H9 (cell line): Measurements from ENCODE around the gene CHD1. TPM values are rescaled to one million over a fixed set of nuclear protein-coding genes. Genes with fewer than 3 reads are reported as not detected.

Source experiments
- DNase-seq: peaks from one replicate; pipeline ENCODE4 v3.0.0-alpha.2; 2017
- H2AFZ ChIP-seq: one replicate; pipeline ENCODE4 v1.6.1; 2013; ENCODE audit warnings: mild to moderate bottlenecking, low read length, control low read depth, moderate library complexity
- H2AK5ac ChIP-seq: 2 replicates; pipeline ENCODE4 v1.6.1; 2013; ENCODE audit warnings: low read length, control low read depth, mixed read lengths; ENCODE audit not compliant: insufficient read length
- H2BK120ac ChIP-seq: one replicate; pipeline ENCODE4 v1.6.1; 2013; ENCODE audit warnings: low read depth, mild to moderate bottlenecking, low read length, control low read depth, inconsistent platforms; ENCODE audit not compliant: poor library complexity, severe bottlenecking
- H2BK12ac ChIP-seq: 2 replicates; pipeline ENCODE4 v1.6.1; 2013; ENCODE audit warnings: low read length, control low read depth, mixed read lengths, low read depth; ENCODE audit not compliant: insufficient read length
- H2BK15ac ChIP-seq: 2 replicates; pipeline ENCODE4 v1.6.1; 2013; ENCODE audit warnings: low read depth, low read length, control low read depth
- H2BK20ac ChIP-seq: one replicate; pipeline ENCODE4 v1.6.1; 2013; ENCODE audit warnings: low read depth, mild to moderate bottlenecking, low read length, control low read depth, inconsistent platforms; ENCODE audit not compliant: poor library complexity, severe bottlenecking
- H2BK5ac ChIP-seq: 2 replicates; pipeline ENCODE4 v1.6.1; 2013; ENCODE audit warnings: low read length, control low read depth, mixed read lengths; ENCODE audit not compliant: insufficient read length
- H3K14ac ChIP-seq: 2 replicates; pipeline ENCODE4 v1.6.1; 2013; ENCODE audit warnings: low read length, control low read depth; ENCODE audit not compliant: insufficient read depth
- H3K18ac ChIP-seq: 2 replicates; pipeline ENCODE4 v1.6.1; 2013; ENCODE audit warnings: low read depth, mild to moderate bottlenecking, mixed read lengths, low read length, control low read depth; ENCODE audit not compliant: insufficient read length
- H3K23ac ChIP-seq: 2 replicates; pipeline ENCODE4 v1.6.1; 2013; ENCODE audit warnings: low read length, control low read depth, mixed read lengths, low read depth; ENCODE audit not compliant: insufficient read length
- H3K23me2 ChIP-seq: 2 replicates; pipeline ENCODE4 v1.6.1; 2013; ENCODE audit warnings: low read depth, mild to moderate bottlenecking, mixed read lengths, low read length, control low read depth; ENCODE audit not compliant: insufficient read length, poor library complexity, severe bottlenecking
- H3K27ac ChIP-seq: 2 replicates; pipeline ENCODE4 v1.5.1; 2013; ENCODE audit warnings: low read length, control low read depth, mixed read lengths, low read depth; ENCODE audit not compliant: insufficient read length
- H3K27me3 ChIP-seq: 2 replicates; pipeline ENCODE4 v1.6.1; 2013; ENCODE audit warnings: low read length, control low read depth, inconsistent platforms; ENCODE audit not compliant: insufficient read depth
- H3K4ac ChIP-seq: 2 replicates; pipeline ENCODE4 v1.6.1; 2013; ENCODE audit warnings: low read depth, mild to moderate bottlenecking, control low read depth, inconsistent platforms, low read length, moderate library complexity
- H3K4me1 ChIP-seq: 2 replicates; pipeline ENCODE4 v1.6.1; 2013; ENCODE audit warnings: low read length, control low read depth, inconsistent platforms; ENCODE audit not compliant: insufficient read depth
- H3K4me2 ChIP-seq: 2 replicates; pipeline ENCODE4 v1.6.1; 2013; ENCODE audit warnings: low read length, control low read depth, mixed read lengths; ENCODE audit not compliant: insufficient read length, insufficient read depth
- H3K56ac ChIP-seq: 2 replicates; pipeline ENCODE4 v1.6.1; 2013; ENCODE audit warnings: low read depth, mild to moderate bottlenecking, mixed read lengths, low read length, control low read depth; ENCODE audit not compliant: insufficient read length
- H3K79me1 ChIP-seq: 2 replicates; pipeline ENCODE4 v1.6.1; 2013; ENCODE audit warnings: low read depth, mild to moderate bottlenecking, moderate library complexity, low read length, control low read depth, inconsistent platforms; ENCODE audit not compliant: insufficient read depth, poor library complexity, severe bottlenecking
- H3K79me2 ChIP-seq: 2 replicates; pipeline ENCODE4 v1.6.1; 2013; ENCODE audit warnings: low read length, control low read depth, inconsistent platforms; ENCODE audit not compliant: insufficient read depth
- H3K9ac ChIP-seq: 2 replicates; pipeline ENCODE4 v1.6.1; 2013; ENCODE audit warnings: low read length, control low read depth, mixed read lengths; ENCODE audit not compliant: insufficient read length; ENCODE audit errors: extremely low read depth
- H3K9me3 ChIP-seq: one replicate; pipeline ENCODE4 v1.6.1; 2013; ENCODE audit warnings: low read depth, low read length, inconsistent platforms; ENCODE audit not compliant: control insufficient read depth
- H3T11ph ChIP-seq: one replicate; pipeline ENCODE4 v1.6.1; 2013; ENCODE audit warnings: mild to moderate bottlenecking, low read length, control low read depth, inconsistent platforms
- H4K20me1 ChIP-seq: one replicate; pipeline ENCODE4 v1.6.1; 2013; ENCODE audit not compliant: control insufficient read depth, insufficient read length, insufficient read depth
- H4K5ac ChIP-seq: 2 replicates; pipeline ENCODE4 v1.6.1; 2013; ENCODE audit warnings: low read depth, mild to moderate bottlenecking, mixed read lengths, low read length, control low read depth; ENCODE audit not compliant: insufficient read length
- H4K8ac ChIP-seq: replicated peaks from 2 replicates; pipeline ENCODE4 v1.6.1; 2013; ENCODE audit warnings: low read length, control low read depth, mixed read lengths, low read depth; ENCODE audit not compliant: insufficient read length
- H4K91ac ChIP-seq: 2 replicates; pipeline ENCODE4 v1.6.1; 2013; ENCODE audit warnings: low read depth, mild to moderate bottlenecking, moderate library complexity, mixed read lengths, low read length, control low read depth; ENCODE audit not compliant: insufficient read length
- H3K27ac Mint-ChIP-seq, 3 experiments: 2 replicates in 2 of 3; 3 replicates in 1 of 3; pipeline ENCODE4 v1.8.0; 2020 to 2021; ENCODE audit warnings: mixed read lengths in 3 of 3, mild to moderate bottlenecking in 1 of 3, moderate library complexity in 1 of 3
- H3K27me3 Mint-ChIP-seq: 2 replicates; pipeline ENCODE4 v1.8.0; 2021; ENCODE audit warnings: low read depth, mild to moderate bottlenecking, moderate library complexity, mixed read lengths
- H3K36me3 Mint-ChIP-seq, 3 experiments: 2 replicates in 2 of 3; 3 replicates in 1 of 3; pipeline ENCODE4 v1.8.0; 2020 to 2021; ENCODE audit warnings: low read depth in 3 of 3, mixed read lengths in 3 of 3; ENCODE audit not compliant: insufficient read depth in 1 of 3
- H3K4me1 Mint-ChIP-seq, 2 experiments: 2 replicates each; pipeline ENCODE4 v1.8.0; 2020; ENCODE audit warnings: mixed read lengths in 2 of 2
- H3K4me3 Mint-ChIP-seq, 2 experiments: 2 replicates in 1 of 2; 3 replicates in 1 of 2; pipeline ENCODE4 v1.8.0; 2020 to 2021; ENCODE audit warnings: mild to moderate bottlenecking in 2 of 2, mixed read lengths in 2 of 2, moderate library complexity in 1 of 2
- H3K9me3 Mint-ChIP-seq, 2 experiments: 2 replicates in 1 of 2; 3 replicates in 1 of 2; pipeline ENCODE4 v1.8.0; 2020; ENCODE audit warnings: mild to moderate bottlenecking in 2 of 2, mixed read lengths in 2 of 2, moderate library complexity in 1 of 2
- WGBS: extraction: QIAGEN DNeasy Blood & Tissue Kit; methylation state at CpG from one replicate; pipeline ENCODE4 v1.1.7; 2013; ENCODE audit warnings: missing lambda C conversion rate, low lambda C conversion rate, mixed read lengths; ENCODE audit not compliant: insufficient read length; ENCODE audit errors: extremely low coverage; 5-methylcytosine and 5-hydroxymethylcytosine counted together
- total RNA-seq: library from RNA; stranded (reverse); gene quantifications from 2 replicates; pipeline ENCODE4 v1.2.1, GENCODE V29; 2021
- TF ChIP-seq, protein P1 (sequence below): fragments of 200-600 bp; sonication (generic); conservative IDR thresholded peaks from 3 replicates; pipeline ENCODE4 v1.8.0; 2021; ENCODE audit warnings: antibody characterized with exemption, mild to moderate bottlenecking

The CHD1 gene
- total RNA-seq, 1 experiment from 2014 or later: 62.7 TPM

DNA sequence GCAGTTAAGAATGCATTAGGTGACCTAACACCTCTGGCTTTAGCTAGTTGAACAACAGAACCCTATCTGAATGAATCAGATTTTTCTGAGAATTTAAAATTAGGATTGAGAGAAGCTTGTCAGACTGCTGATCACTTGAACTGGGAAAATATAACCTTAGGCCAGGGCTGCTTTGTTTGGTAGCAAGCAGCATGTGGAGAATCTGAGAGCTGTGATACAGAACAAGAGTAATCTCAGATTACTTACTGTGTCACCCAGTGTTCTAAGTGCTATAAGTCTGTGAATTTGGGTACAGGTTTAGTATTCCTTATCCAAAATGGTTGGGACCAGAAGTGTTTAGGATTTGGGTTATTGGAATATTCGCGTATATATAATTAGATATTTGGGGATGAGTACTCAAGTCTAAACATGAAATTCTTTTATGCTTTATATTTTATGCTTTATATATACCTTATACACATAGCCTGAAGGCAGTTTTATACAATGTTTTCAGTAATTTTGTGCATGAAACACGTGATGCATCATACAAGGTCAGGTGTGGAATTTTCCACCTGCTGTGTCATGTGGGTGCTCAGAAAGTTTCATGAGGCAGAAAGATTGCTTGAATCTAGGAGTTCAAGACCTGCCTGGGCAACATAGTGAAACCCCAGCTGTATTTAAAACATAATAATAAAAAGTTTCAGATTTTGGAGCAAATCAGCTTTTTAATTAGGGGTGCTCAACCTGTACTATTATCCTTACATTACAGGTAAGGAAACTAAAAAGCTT, 8.3 kb upstream of the CHD1 start:
- Histone ChIP-seq H2AK5ac (no peak overlapping the region), H3K18ac (no peak overlapping the region), H4K20me1 (no peaks in the 10 kb centered on the region), H3K23me2 (no peaks in the 10 kb centered on the region), H3K9me3 (no peaks in the 10 kb centered on the region), H3K23ac (no peak overlapping the region), H2BK120ac (no peak overlapping the region), H3K4me2 (no peak overlapping the region), H3K79me2 (no peaks in the 10 kb centered on the region), H3K4me1 (0 out of 2 replicates have a peak, but pooled peaks cover 5% of the 10 kb centered on the region), H2BK5ac (no peak overlapping the region), H3K27me3 (no peaks in the 10 kb centered on the region), H2BK20ac (no peak overlapping the region), H3K27ac (no peak overlapping the region), H3K79me1 (no peaks in the 10 kb centered on the region), H3K56ac (no peak overlapping the region), H3K4ac (no peak overlapping the region), H4K91ac (no peak overlapping the region), H3K9ac (no peak overlapping the region), H2BK15ac (no peak overlapping the region), H2BK12ac (no peak overlapping the region), H3T11ph (no peak overlapping the region), H4K5ac (no peak overlapping the region), H2AFZ (no peak overlapping the region), H4K8ac (no peak overlapping the region), H3K14ac (no peak overlapping the region)
- Mint-ChIP-seq H3K27me3 (no peaks in the 10 kb centered on the region), H3K27ac (no peak overlapping the region), H3K9me3 (no peaks in the 10 kb centered on the region), H3K4me3 (no peak overlapping the region), H3K4me1 (peaks cover 30 to 35% of the 10 kb centered on the region in 2 experiments), H3K36me3 (no peaks in the 10 kb centered on the region)
- DNase-seq: no peak
- 100% methylated on average over 2 of the region's 3 CpGs for WGBS
- TF ChIP-seq, protein P1, sequence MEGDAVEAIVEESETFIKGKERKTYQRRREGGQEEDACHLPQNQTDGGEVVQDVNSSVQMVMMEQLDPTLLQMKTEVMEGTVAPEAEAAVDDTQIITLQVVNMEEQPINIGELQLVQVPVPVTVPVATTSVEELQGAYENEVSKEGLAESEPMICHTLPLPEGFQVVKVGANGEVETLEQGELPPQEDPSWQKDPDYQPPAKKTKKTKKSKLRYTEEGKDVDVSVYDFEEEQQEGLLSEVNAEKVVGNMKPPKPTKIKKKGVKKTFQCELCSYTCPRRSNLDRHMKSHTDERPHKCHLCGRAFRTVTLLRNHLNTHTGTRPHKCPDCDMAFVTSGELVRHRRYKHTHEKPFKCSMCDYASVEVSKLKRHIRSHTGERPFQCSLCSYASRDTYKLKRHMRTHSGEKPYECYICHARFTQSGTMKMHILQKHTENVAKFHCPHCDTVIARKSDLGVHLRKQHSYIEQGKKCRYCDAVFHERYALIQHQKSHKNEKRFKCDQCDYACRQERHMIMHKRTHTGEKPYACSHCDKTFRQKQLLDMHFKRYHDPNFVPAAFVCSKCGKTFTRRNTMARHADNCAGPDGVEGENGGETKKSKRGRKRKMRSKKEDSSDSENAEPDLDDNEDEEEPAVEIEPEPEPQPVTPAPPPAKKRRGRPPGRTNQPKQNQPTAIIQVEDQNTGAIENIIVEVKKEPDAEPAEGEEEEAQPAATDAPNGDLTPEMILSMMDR: no peak
